HG03342 (cell line): ENCODE data around the gene MAZ.
"Not testable (repeated sequence)": the region's sequence is repeated elsewhere in the genome, so short reads cannot be mapped to it uniquely, and the experiment has no call there.

Experiments used
- ATAC-seq: cut with Tn5 transposase; IDR thresholded peaks from one replicate; pipeline ENCODE4 v1.9.1; 2021; ENCODE audit warnings: mild to moderate bottlenecking, moderate library complexity; ENCODE audit not compliant: unreplicated experiment

Gene MAZ

DNA sequence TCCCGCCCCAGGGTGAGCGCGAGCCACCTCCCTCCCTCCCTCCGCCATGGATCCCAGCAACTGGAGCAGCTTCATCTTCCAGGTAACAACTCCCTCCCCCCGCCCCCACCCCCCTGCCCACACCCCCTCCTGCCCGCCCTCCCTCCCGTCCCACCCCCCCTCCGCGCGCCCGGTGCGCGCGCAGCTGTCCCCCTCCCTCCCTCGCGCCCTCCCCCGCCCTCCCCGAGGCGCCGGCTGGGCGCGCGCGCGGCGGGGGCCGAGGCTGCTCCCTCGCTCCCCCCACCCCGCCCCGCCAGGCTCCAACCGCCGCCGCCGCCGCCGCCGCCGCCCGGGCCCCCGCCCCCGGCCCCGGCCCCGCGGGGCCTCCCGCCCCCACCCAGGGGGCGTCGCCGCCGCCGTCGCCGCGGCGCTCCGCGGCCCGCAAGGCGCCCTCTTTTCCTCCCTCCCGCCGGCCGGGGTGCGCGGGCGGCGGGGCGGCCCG is at the start of gene MAZ:
Gene MAZ (plus strand): TSS at position 431 of the 481 bp plus-strand sequence. CDS start 173 bp downstream, outside the sequence.
- no peak for ATAC-seq

DNA sequence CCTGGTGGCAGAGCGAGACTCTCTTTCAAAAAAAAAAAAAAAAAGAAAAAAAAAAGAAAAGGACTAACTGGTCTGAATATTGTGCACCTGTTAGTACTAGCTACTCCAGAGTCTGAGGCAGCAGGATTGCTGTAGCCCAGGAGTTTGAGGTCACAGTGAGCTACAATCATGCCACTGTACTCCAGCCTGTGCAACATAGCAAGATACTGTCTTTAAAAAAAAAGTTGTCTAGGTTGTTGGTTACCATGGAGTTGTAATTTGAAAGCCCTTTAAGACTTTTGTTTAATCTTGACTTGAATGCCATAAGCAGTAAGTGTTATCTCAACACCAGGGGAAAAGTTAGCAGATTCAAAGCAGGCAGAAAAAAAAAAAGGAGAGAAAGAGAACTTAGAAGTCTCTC is 49.7 kb upstream of the MAZ start:
- no peak for ATAC-seq

DNA sequence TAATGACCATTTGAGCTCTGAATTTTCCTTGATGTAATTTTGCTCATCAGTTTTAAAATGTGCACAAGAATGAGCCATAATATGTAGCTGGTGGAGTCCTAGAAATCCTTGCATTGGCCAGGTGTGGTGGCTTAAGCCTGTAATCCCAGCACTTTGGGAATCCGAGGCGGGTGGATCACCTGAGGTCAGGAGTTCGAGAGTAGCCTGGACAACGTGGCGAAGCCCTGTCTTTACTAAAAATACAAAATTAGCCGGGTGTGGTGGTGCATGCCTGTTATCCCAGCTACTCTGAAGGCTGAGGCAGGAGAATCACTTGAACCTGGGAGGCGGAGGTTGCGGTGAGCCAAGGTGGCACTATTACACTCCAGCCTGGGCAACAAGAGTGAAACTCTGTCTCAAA is 49.2 kb upstream of the MAZ start:
- ATAC-seq = not testable (repeated sequence)

DNA sequence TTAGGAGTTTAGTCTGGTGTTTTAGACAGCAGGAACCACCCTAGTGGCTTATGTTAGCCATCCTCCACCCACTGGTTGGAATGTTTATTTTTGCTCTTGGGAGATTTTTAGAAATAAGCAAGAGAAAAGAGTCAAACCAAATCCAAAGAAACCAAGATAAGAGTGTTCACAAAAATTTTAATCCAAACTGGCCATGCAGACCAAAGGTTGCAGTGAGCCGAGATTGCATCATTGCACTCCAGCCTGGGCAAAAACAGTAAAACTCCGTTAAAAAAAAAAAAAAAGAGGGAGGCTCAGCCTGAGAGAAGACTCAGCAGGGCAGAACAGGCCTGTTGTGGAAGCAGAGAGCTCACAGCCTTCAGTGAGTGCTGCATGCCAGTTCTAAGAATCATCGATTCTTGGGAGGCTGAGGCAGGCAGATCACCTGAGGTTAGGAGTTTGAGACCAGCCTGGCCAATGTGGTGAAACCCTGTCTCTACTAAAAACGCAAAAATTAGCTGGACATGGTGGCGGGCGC is 48.3 kb upstream of the MAZ start:
- ATAC-seq = no peak

DNA sequence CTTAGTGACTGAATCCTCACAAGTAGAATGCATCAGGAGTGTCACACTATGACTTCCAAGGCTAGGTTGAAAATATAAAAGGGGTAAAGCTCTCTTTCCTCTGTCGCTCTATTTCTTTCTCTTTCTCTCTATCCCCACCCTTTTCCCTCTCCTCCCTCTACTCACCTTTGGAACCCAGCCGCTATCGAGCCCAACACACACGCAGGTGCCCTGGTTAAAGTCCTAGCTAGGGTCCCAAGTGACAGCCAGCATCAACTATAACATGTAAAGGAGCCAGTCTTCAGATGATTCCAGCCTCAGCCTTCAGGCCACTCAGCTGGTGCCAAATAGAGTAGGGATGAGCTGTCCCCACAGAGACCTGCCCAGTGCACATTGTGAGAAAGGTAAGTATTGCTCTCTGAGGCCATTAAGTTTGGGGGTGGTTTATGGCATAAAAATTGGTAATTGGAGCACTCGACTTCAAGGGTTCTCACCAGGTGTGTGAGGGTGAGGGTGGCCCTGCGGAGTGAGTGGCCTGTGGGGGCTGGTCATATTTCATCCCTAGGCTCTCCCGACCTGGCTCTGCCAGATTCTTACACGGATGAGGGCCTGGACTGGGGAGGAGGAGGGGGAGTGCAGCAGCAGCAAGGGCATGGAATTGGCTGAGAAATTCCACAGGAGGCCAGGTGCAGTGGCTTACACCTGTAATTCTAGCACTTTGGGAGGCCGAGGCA is 45.6 kb upstream of the MAZ start:
- ATAC-seq = no peak

DNA sequence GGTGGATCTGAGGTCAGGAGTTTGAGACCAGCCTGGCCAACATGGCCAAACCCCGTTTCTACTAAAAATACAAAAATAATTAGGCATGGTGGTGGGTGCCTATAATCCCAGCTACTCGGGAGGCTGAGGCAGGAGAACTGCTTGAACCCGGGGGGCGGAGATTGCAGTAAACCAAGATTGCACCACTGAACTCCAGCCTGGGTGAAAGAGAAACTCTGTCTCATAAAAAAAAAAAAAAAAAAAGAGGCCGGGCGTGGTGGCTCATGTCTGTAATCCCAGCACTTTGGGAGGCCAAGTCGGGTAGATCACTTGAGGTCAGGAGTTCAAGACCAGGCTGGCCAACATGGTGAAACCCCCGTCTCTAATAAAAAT is 45.1 kb upstream of the MAZ start:
- ATAC-seq = not testable (repeated sequence)

DNA sequence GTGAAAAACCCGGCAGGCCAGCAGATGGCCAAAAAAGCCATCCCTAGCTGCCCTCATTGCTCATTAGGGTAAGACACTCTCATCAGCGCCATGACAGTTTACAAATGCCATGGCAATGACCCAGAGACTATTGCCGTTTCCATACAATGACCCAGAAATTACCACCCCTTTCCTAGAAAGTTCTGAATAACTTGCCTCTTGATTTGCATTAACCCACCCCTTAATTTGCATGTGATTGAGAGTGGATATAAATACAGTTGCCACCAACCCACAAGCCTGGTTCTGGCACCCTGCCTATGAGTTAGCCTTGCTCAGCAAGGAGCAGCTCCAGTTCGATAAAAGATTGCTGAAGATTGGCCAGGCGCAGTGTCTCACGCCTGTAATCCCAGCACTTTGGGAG is 44.4 kb upstream of the MAZ start:
- ATAC-seq = no peak

DNA sequence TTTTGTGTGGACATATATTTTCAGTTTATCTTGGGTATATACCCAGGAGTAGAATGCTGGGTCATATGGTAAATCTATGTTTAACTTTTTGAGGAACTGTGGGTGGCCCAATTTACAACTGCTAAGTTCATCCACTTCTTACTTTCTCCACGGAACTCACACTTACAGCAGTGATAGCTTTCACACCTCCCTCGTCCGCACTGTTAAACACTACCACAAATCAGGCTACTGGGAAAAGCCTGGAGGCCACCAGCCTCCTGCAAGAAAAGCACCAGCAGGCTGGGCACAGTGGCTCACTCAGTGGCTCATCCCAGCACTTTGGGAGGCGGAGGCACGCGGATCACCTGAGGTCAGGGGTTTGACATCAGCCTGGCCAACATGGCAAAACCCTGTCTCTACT is 43.0 kb upstream of the MAZ start:
- no peak for ATAC-seq

DNA sequence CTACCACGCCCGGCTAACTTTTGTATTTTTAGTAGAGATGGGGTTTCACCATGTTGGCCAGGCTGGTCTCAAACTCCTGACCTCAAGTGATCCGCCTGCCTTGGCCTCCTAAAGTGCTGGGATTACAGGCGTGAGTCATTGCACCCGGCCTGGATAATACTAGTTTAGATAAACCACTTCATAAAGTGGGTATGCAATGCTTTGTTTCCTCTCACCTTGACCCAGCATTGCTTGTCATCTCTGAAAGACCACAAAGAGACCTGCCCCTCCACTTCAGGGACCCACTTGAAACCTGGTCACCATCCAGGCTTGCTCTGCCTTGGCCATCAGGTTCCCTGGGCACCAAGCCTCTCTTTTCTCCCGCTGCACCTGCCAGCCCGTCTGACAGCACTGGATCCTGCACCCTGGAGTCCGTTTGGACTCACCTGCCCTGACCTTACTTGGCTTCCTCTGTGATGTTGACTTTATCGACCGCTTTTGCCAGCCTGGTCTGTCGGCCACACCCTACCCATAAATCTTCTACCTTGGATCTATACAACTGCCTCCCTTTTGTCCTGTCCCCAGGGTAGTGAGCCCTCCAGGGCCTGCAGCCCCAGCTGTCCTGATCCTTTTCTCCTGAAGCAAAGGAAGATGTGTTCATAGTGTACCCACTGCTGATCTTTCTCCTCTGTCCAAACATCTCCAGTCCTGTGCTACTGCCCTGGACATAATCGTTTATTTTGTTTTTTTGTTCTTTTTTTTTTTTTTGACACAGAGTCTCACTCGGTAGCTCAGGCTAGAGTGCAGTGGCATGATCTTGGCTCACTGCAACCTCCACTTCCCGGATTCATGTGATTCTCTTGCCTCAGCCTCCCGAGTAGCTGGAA is 40.9 kb upstream of the MAZ start:
- no peak for ATAC-seq

DNA sequence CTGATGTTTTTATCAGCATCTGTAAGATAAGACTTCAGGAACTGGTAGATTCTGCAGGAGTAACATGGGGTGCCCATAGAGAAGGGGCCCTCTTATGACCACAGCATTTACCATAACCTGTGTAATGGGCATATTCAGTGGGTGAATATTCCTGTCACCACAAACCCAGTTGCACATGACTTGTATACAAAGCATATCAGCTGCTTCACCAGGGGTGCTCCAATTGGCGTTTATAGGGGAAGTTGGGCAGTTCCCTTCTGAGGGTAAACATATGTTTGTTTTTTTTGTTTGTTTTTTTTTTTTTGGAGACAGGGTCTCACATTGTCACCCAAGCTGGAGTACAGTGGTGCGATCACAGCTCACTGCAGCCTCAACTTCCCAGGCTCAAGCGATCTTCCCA is 39.8 kb upstream of the MAZ start:
- no peak for ATAC-seq

DNA sequence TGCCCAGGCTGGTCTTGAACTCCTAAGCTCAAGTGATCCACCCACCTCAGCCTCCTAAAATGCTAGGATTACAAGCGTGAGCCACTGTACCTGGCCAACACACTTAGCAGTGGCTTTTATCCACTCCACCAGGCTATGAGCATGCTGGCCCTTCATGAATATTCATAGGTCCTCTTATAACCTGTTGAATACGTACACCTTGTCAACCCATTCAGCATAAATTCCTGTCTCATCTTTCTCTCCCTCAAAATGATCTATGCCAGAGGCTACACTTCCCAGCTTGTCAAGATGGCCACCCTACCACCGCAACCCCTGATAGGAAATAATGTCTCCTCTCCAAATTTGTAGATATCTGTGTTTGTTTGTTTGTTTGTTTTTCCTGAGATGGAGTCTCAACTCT is 39.3 kb upstream of the MAZ start:
- no peak for ATAC-seq

DNA sequence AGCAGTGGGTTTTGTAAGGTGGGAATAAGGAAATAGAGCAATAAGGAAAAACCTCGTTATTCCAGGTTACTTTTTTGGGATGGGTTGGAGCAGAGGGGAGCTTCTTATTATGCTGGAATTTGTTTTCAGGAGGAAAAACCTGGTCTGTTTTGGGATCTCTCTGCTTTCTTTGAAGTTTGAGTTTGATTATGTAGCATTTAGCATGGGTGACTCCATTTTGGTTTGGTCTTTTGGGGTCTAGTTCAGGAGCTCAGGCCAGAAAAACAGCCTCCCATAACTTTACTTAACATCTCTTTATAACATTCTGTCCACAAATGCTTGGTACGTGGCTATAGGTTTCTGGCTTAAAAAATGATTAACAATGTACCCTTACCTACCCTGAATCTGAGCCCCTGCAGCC is 36.8 kb upstream of the MAZ start:
- no peak for ATAC-seq

DNA sequence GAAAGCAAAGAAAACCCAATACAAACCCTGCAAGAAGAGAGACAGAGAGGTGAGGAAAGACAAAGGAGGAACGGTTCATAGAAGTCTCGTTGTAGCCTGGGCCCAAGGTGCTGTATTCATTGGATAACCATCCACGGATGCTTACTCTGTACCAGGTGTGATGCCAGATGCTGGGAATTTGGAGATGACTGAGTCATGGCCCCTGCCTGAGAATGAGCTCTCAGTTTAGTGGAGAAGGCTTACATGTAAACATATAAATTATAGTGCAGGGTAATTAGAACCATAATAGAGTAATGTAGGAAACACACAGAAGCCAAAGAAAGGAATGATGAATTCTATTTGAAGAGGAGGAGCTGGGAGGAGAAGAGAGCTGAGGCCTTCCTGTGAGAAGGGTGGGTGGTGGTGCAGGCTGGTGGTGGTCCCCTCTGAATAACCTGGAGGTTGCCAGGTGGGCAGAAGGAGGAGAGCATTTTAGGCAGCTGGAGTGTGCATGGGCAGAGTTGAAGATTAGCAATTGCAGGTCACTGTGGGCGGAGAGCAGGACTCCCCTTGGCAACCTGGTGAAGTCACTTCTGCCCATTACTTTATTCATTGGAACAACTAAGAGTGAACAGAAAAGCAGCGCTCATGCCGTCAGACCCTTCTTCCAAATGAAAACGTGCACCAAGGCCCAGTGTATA is 35.9 kb upstream of the MAZ start:
- ATAC-seq = no peak

DNA sequence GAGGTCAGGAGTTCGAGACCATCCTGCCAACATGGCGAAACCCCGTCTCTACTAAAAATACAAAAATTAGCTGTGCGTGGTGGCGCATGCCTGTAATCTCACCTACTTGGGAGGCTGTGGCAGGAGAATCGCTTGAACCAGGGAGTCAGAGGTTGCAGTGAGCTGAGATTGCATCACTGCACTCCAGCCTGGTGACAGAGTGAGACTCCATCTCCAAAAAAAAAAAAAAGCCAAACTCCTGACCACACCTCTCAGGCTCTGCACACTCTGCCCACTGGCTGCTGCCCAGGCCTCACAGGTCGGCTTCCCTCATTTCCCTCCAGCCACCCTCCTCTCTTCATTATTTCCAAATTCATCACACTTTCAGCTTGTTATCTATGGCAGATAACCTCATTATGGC is 34.0 kb upstream of the MAZ start:
- ATAC-seq = not testable (repeated sequence)

DNA sequence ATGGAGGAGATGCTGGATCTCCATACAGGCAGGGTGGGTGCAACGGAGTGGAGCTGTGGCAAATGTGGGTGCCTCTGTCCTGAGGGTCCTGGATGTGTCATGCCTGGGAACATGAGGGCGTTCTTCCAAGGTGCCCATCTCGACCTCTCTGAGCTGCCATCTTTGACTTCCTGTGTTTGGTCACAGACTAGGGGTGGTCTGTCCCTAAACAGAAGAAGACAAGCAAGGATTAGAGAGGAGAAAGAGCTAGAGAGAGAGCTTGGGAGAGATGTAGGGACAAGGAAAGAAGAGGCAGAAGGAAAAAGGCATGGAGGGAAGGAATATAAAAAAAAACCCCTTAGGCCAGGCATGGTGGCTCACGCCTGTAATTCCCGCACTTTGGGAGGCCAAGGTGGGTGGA is 31.6 kb upstream of the MAZ start:
- no peak for ATAC-seq

DNA sequence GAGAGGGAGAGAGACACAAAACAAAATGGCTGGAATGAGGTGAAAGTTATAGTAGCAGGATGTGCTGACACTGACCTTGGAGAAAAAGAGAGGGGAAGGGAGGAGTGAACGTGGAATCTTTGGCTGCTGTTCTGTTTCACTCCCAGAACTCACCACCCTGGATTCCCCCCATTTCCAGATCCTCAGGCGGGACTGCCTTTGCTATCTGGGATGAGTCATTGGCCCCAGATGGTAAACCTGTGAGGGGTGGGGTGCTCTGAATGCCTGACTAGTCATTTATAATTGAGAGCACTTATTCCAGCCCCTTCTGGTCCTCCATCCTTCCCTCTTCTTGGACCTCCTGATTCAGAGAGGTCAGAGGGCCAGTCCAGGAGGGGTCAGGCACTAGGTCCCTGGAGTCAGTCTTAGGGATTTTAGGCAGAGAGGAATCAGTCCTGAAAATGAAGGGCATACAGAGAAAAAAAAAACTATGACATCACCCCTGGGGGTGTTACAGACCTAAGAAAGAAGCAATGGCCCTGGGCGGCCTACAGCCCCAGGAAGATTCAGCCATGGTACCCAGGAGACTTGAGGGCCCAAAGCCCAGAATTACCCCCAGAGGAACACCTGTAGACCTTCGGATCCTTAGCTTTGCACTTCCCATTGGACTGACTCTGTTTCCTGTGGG is 30.5 kb upstream of the MAZ start:
- no peak for ATAC-seq

DNA sequence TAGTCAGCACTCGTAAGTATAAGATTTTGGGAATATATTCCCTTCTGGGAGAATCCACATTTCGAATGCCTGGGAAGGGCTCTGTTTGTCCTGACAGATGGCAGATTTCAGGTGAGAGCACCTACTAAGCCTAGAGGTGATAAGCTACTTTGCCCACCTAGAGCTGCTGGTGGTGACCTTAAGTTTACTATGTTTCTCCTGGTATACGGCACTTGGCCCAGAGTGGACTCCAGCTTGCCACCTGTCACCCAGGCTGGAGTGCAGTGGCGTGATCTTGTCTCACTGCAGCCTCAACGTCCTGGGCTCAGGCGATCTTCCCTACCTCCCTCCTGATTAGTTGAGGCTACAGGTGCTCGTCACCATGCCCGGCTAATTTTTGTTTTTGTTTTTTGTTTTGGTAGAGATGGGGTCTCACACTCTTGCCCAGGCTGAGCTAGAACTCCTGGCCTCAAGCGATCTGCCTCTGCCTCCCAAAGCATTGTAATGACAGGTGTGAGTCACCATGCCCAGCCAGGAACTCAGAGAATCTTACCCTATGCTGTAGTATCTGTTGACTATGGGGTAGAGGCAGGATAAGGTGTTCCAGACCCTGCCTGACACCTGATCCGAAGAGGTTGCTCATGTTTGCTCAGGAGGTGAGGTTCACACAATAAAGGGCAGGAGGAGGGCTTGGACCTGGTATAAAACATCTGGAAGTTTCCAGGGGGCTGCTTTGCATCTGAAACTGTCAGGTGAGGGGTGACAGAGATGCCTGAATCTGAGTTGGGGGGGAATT is 28.6 kb upstream of the MAZ start, which contains the start of gene ZG16:
Gene ZG16 (plus strand): TSS at position 681 of the 775 bp plus-strand sequence. CDS start 1,011 bp downstream, outside the sequence.
- no peak for ATAC-seq

DNA sequence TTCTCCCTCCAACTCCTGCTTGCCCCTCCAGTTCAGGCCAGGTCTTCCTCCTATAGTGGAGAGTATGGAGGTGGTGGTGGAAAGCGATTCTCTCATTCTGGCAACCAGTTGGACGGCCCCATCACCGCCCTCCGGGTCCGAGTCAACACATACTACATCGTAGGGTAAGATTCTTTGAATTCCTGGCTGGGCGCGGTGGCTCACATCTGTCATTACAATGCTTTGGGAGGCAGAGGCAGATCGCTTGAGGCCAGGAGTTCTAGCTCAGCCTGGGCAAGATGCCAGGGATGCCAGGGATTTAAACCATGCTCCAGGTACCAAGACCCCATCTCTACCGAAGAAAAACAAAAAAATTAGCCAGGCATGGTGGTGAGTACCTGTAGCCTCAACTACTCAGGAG is 26.9 kb upstream of the MAZ start:
- no peak for ATAC-seq

DNA sequence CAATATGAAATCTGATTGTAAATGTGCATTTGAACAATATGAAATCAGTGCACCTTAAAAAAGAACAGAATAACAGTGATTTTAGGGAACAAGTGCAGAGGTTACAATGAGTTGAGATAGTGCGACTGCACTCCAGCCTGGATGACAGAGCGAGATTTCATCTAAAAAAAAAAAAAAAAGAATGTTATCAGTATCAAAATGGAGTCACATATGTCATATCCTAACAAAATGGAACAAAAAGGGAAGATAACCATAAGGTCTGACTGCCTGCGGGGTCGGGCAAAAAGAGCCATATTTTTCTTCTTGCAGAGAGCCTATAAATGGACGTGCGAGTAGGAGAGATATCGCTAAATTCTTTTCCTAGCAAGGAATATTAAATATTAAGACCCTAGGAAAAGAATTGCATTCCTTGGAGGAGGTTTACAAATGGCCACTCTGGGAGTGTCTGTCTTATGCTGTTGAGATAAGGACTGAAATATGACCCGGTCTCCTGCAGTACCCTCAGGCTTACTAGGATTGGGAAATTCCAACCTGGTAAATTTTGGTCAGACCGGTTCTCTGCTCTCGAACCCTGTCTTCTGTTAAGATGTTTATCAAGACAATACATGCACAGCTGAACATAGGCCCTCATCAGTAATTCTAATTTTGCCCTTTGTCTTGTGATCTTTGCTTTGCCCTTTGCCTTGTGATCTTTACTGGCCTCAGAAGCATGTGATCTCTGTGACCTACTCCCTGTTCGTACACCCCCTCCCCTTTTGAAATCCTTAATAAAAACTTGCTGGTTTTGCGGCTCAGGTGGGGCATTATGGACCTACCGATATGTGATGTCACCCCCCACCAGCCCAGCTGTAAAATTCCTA is 23.0 kb upstream of the MAZ start:
- not testable (repeated sequence) for ATAC-seq
